Stimulated activated CD4-positive, alpha-beta T cell treated with anti-CD3 and anti-CD28 coated beads, Interleukin-1b, Interleukin-23, amount 100 ng/mL, for 24 hours (primary cell): ENCODE data around the gene PRND.
"Not testable (repeated sequence)": the region's sequence is repeated elsewhere in the genome, so short reads cannot be mapped to it uniquely, and the experiment has no call there.

Experiments
- DNase-seq, 4 experiments: peaks; one replicate each; pipeline ENCODE4 v3.0.0-alpha.2; 2020; ENCODE audit warnings: low read depth in 4 of 4, low spot score in 1 of 4

Gene PRND, protein sequence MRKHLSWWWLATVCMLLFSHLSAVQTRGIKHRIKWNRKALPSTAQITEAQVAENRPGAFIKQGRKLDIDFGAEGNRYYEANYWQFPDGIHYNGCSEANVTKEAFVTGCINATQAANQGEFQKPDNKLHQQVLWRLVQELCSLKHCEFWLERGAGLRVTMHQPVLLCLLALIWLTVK

GRCh38 chr20:4721719-4722118 lies at the start of gene PRND:
TSS of gene PRND (plus strand) at chr20:4721909. CDS start at chr20:4724552, 2,643 bp downstream.
- DNase-seq, result no peak

DNA sequence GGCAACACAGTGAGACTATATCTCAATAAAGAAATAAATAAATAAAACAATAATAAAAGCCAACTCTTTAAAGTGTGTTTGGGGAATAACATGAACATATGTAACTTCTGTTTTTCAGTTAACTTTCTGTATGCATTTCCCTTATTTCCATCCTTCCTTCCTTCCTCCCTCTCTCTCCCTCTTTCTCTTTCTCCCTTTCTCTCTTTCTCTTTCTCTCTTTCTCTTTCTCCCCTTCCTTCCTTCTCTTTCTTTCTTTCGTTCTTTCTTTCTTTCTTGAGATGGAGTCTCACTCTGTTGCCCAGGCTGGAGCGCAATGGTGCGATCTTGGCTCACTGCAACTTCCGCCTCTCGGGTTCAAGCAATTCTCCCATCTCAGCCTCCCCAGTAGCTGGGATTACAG lies 48.8 kb upstream of the PRND start:
- DNase-seq, result no peak

- no peak for DNase-seq
Observed at GRCh38 chr20:4673371-4674001, 48.2 kb upstream of the PRND start.

GRCh38 chr20:4674672-4675071 lies 47.0 kb upstream of the PRND start:
- no peak for DNase-seq

DNA sequence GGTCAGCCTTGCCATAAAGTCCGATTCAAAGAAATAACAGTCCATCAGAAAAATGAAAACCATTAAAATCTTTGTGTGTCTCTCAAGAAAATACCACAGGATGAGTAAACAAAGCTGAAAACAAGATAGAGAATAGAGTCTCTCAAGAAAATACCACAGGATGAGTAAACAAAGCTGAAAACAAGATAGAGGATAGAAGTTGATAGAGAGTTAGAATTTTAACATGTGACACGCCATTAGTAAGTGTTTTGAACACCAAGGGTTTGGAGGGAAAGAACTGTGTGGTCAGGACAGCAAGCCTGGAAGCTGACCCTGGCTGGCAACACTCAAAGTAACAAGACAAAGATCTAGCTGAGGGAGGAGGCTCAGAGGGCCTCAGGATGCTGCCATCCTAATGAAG lies 43.9 kb upstream of the PRND start:
- DNase-seq, result no peak

- no peak for DNase-seq
Observed at GRCh38 chr20:4681401-4681800, 40.3 kb upstream of the PRND start.

- no peak for DNase-seq
Observed at GRCh38 chr20:4681991-4682401, 39.7 kb upstream of the PRND start.

- DNase-seq, result no peak
Observed at GRCh38 chr20:4682682-4683081, 39.0 kb upstream of the PRND start.

DNA sequence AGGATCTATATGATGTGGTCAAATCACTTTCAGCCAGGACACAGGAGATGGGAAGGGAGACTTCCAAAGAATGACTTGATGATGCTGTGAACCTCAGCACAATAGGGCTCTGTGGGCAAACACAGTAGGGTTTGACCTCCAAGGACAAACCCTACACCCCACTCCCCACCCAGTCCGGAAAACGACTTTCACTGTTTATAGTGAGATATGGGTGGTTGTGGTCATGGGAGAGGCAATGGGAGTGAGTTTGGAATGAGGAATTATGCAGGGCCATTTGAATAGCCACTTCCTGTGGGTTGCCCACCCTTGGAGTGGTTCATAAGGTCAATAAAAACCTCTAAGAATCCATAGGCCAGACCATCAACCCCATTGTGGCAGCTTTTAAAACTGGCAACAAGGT lies 38.4 kb upstream of the PRND start:
- no peak for DNase-seq

GRCh38 chr20:4684837-4685413 lies 36.8 kb upstream of the PRND start:
- DNase-seq, result no peak

DNA sequence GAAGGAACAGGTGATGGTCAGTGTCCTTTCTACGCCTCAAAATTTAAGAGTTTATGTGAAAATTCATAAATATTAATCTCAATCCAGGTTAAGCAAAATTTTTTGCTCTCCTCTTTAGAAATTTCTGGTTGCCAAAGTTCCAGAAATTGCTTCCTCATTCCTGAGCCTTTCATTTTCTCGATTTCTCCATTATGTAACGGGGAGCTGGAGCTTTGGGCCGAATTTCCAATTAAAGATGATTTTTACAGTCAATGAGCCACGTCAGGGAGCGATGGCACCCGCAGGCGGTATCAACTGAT lies 35.8 kb upstream of the PRND start:
- DNase-seq, result no peak

GRCh38 chr20:4688305-4688704 lies 33.4 kb upstream of the PRND start:
- DNase-seq, result no peak

DNA sequence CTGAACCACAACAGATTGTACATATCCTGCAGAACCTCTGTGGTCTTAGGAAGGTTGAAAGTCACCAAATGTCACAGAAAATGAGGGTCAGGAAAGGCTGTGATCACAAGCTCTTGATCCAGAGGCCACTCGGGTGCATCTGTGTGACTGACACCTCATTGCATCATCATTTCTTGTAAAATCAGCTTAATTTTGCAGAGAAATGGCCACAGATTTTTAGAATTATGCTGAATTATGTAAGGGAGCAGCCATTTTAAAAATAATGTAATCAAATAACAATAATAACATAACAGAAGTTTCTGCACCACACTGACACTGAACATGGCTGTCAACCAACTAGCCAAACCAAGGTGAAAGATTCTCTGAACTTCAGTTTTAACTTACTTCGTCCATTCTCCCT lies 32.5 kb upstream of the PRND start:
- no peak for DNase-seq

DNA sequence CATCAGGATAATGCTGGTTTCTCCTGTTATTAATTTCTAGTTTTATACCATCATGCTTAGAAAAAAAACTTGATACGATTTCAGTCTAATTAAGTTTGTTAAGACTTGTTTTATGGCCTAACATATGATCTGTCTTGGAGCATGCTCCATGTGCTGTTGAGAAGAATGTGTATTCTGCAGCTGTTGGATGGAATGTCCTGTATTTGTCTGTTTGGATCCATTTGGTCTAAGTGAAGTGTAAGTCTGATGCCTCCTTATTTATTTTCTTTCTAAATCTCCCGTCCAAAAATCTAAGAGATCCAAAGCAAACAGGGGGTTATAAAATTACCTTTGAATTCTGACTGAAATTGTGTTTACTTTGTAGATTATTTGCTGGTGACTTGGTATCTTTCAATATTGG lies 30.0 kb upstream of the PRND start:
- no peak for DNase-seq

- DNase-seq, result no peak
Observed at GRCh38 chr20:4694076-4694475, 27.6 kb upstream of the PRND start.

GRCh38 chr20:4697189-4697830 lies 24.4 kb upstream of the PRND start:
- DNase-seq, result no peak

DNA sequence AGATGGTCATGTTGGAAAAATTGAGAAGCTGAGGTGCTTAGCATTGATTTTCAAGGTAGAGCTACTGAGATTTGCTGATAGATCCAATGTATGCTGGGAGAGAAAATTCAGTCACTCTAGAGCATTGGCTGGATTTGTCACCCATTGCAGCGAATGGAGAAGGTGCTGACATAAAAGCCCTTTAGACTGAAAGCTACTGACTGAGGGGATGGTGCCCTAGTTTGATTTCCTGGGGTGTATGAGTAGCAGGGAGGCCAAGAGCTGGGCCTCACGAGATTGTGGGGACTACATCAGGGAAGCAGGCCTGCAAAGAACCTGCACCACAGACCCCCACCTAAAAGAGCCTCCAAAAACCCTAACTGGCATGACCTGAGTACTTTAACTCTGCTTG lies 23.9 kb upstream of the PRND start:
- no peak for DNase-seq

- no peak for DNase-seq
Observed at GRCh38 chr20:4699216-4699615, 22.5 kb upstream of the PRND start.

DNA sequence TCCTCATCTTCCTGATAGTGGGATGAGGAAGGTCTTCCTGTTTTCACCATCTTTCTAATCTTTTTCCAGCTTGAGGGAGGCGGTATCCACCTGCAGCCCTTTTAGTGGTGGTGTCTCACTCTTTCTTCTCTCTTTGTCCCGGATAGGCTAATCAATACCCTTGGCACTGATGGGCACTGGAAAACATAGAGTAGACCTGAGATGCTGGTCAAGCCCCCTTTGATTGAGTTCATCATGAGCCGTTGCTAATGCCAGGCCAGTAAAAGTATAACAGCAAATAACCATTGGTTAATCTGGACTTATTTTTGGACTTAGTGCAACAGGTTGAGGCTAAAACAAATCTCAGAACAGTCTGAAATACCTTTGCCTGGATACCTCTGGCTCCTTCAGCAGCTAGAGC lies 21.8 kb upstream of the PRND start:
- no peak for DNase-seq

- DNase-seq, result no peak
Observed at GRCh38 chr20:4702562-4703280, 19.0 kb upstream of the PRND start.

DNA sequence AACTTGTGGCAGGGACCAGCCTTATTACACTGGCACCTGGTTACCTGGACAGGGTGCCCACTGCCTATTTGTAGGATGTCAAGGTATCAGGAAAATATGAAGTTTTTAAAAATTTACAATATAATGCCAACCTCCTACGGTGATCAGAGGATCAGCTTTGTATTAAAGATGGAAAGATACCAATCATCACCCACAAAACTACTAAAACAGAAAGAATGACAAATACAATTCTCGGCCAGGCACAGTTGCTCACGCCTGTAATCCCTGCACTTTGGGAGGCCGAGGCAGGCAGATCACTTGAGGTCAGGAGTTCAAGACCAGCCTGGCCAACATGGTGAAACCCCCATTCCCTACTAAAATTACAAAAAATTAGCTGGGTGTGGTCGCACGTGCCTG lies 18.4 kb upstream of the PRND start:
- DNase-seq, result no peak

DNA sequence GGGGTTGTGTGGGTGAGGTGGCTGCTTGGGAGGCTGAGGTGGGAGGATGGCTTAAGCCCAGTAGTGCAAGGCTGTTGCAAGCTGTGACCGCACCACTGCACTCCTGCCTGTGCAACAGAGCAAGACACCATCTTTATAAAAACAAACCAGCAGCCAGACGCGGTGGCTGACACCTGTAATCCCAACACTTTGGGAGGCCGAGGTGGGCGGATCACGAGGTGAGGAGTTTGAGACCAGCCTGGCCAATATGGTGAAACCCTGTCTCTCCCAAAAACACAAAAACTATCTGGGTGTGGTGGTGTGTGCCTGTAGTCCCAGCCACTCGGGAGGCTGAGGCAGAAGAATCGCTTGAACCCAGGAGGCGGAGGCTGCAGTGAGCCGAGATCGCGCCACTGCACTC lies 14.8 kb upstream of the PRND start:
- not testable (repeated sequence) for DNase-seq
